SK-N-MC (cell line): ENCODE measurements around the gene GPR151.

ENCODE experiments used
- EZH2 ChIP-seq: fragments of 200-600 bp; sonication (generic); IDR thresholded peaks from one replicate; pipeline ENCODE4 v1.6.1; 2017; ENCODE audit warnings: antibody characterized with exemption
- FOXP2 ChIP-seq: optimal IDR thresholded peaks from 2 replicates; pipeline ENCODE3; 2011; ENCODE audit warnings: mild to moderate bottlenecking, moderate library complexity; ENCODE audit not compliant: insufficient read depth; ENCODE audit errors: extremely low read length, control extremely low read depth
- POLR2AphosphoS5 ChIP-seq: IDR thresholded peaks from 2 replicates; pipeline ENCODE4 v1.6.1; 2012; ENCODE audit warnings: mild to moderate bottlenecking, low read depth, low read length, borderline replicate concordance

GRCh38 chr5:146514575-146514974 is 1.4 kb downstream of the GPR151 start:
- TF ChIP-seq EZH2: no peak
- no peak for TF ChIP-seq POLR2AphosphoS5
- TF ChIP-seq FOXP2: no peak
